NCI-H2029 (cell line): ENCODE results near the gene SNUPN.

Experiments used
- DNase-seq: peaks from one replicate; lab custom pipeline; 2025; lab: John Stamatoyannopoulos, UW

SNUPN gene

GRCh38 chr15:75625542-75626347 is at the start of gene SNUPN:
Gene SNUPN, minus strand, starts transcription at chr15:75625725. Its CDS starts 4,674 bp downstream, at chr15:75621051.
- peak; percentile 71 for DNase-seq

- DNase-seq = no peak
Observed at GRCh38 chr15:75674366-75674765, 48.8 kb upstream of the SNUPN start.

DNA sequence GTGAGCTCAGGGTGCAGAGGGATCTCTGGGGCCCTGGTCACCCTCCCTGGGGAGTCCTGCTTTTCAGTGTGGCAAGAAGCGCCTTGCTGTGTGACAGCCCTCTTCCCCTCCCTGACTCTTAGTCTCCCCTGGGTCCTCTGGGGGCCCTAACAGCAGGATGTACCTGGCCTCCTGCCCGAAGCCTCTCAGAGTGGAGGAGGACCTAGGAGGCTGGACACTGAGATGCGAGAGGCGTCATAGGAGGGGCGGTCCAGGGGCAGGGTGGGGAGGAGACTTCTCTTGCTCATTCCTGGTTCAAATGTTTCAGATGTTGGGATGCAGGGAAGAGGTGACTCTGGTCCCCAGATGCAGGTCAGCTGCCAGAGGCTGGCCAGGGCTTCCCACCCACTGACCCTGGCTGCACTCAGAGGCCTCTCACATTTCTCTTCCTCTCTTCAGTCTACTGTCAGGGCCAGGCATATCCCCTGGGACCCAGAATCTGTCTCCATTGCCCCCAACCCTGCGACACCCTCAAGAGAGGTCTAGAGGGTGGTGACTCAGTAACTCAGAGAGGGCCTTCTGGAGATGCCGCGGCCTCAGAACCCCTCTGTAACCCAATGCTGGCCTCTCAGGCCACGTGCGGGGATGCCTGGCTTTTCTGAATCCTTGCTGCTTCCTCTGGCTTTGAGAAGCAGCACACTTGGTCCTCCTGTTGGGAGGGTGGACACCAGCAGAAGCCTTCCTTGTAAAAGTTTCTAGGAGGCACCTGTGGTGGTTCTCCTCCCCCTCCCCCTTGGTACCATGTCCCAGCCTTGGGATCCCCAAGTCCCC is 48.1 kb upstream of the SNUPN start:
- DNase-seq = no peak

DNA sequence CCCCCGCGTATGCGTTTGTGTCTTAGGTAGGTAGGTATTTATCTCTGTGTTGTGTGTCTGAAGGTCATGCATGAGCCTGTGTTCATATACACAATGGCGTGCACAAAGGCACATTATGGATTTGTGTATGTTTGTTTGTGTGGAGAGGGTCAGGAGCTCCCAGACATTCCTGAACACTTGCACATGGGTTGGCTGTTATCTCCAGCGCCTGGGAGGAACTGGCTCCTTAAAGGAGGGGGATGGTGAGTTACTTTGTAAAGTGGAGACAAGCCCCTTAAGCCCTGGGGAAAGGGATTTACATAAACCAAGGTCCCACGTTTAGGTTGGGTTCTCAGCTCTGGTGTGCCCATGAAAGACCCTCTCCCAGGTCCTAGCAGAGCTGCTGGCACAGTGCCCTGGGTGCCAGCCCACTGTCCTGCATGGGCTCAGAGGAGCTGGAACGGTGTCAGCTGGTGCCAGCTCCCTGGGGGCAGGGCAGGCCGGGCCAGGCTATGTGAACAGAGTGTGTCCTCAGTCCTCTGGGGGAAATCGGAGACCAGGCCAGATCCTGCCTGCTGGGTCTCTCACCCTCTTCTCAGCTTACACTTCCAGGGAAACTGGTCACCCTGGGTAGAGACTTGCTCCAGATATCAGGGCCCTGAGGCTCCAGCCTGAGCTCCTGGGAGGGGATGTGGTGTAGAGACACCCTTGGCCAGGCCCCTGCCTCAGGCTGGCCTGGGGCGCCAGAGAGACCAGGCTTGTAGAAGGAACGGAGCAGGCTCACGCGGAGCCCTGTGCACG is 47.3 kb upstream of the SNUPN start:
- DNase-seq = no peak

DNA sequence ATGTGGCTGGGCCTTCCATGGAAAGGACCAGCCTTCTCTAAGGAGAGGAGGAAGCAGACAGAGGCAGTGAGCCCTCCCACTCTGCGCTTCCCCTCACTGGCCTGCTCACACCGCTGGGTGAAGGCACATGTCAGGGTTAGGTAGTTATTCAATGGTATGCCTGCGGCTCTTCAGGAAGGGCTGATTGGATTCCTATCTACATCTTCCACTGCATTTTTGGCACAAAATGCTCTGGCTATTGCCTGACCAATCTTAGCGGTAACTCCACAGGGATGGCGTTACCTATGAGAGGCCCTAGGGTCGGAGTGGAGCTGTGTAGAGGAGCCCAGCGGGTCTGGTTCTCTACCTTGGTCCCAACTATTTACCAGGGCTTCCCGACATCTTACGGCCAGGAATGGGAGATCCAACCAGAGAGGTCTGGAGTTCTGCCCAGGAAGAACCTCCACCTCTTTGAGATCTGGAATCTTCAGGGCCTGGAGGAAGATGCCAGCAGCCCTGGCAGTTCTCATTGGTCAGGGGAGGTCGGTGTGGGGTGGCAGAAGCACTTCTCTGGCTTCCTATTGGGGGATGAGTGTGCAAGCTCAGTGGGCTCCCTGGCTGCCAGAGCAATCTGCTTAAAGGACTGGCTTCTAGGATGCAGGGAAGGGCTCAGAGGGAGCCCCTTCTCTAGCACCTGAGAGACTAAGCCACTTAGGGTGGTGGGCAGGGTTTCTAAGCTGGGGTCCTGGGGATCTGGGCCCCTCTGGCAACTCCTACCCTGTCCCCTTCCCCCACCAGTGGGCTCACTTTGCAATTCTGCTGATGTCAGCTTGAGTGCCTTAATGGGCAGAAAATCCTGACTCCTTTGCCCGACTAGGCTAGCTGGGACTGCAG is 46.4 kb upstream of the SNUPN start:
- DNase-seq = no peak

GRCh38 chr15:75669879-75670212 is 44.3 kb upstream of the SNUPN start:
- DNase-seq = no peak

DNA sequence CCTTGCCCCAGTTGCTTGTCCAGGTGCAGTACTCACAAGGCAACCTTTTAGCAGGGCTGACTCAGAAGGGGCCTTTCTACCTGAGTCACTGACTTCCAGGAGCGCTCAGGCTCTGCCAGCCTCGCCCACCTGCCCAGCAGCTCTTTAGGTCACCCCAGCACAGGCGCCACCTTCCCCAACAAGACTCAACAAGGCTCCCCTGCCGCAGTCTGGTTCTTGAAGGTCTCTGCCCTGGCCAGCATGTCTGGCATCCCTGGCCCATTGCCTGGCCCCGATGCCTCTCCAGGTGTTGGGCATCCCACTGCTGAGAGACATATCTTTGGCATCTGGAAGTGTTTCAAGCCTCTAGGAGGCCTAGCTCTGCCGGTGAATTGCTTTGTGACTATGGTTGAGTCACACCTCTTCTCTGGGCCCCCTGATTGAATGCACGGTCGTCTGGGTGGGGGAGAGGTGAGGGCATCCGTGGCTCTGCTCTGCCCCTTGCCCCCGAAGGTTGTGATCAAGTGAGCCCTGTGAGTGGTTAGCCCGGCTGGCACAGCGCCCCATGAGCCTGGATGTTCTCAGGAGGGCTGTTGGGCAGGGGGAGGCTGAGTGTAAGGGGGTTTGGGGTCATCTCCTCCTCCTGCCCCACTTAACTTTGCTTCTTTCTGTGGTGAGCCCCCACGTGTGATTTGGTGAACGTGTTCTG is 43.8 kb upstream of the SNUPN start:
- no peak for DNase-seq

DNA sequence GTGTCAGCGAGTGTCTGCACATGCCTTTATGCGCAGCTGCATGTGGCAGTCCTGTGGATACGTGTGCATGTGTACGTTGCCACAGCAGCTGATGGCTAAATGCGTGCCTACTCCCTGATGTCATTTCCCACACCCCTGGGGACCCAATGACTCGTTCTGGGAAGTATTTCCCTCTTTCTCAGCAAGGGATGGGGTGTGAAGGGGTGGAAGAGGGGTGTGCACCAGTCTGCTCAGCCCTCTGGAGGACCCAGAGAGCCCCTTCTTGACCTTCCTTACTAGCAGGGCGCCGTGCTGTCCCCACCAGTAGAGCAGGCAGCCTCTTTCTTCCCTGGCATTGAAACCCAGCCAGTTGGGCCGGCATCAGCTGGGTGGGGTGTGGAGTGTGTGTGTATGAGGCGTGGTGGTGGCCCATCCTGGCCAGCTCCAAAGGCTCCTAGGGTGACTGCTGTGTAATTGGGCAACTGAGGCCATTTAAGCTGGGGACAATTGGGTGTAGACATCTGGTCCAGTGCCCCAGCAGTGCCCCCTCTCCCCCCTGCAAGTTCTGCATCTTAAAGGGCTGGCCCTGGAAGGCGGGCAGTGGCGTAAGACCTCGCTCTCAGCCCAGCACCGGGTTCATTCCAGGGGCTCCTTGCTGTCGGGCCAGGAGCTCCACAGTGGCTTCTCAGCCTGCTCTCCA is 41.4 kb upstream of the SNUPN start:
- no peak for DNase-seq

DNA sequence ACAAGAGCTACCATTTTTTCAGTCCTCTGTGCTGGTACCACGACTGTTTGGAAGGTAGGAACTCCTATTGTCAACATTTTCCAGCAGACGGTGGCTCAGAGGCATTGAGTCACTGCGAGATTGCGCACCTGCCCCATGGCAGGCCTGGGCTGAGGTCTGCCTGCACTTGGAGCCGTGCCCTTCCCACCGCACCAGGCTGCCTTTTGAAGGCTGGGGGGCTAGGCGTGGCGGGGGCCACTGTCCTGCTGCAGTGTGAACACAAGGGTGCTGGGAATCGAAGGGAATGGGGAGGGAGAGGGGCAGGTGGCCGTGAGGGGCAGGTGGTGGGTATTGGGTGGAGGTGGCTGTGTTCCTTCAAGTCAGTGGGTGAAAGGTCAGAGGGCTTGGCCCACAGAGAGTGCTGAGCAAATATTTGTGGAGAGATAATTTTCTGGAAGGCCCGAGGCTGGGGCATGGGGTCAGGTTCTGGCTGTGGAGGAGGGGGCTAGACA is 38.5 kb upstream of the SNUPN start:
- no peak for DNase-seq

DNA sequence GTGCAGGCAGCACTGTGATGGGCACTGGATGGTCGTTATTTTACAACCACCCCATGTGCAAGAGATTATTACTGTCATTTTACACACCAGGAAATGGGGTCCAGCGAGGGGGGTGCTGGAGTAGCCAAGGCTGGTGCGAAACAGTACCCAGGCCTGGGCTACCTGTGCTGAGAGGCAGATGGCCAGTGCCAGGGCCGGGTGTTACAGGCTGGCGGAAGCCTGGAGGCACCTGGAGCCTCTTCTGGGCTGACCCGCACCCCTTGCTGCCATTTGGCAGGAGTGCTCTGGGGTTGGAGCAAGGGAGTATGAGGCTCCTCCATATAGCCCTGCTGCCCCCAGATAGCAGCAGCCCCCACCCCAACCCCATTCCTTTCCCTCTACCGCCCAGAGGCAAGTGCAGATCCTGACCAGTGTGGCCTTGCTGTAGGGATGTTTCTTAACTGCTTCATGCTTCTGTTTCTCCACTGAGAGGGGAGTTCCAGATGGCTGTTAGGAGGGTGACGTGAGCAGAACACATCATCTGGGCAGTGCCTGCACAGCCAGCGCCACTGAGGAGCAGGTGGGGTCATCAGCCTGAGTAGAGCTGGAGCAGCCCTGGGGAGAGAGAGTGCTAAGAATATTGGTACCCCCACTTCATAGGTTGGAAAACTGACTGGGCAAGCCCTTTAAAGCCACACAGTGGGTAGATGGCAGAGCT is 37.4 kb upstream of the SNUPN start:
- DNase-seq = no peak

DNA sequence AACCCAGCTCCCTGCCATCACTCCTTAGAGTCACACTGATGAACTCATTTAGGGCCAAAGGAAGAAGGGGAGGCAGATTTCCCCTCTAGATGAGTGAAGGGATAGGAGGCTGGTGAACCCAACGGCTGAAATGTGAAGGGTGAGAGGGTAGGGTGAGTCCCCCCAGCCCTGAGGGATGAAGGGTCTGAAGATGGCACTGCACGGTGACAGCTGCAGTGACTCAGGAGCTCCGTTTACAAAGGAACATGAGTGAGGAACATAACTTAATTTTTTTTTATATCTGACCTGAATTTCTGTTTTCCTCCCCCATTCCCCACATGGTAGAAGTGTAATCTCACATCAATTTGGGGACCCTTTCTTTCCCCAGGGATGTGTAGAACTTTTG is 36.2 kb upstream of the SNUPN start:
- DNase-seq = no peak

DNA sequence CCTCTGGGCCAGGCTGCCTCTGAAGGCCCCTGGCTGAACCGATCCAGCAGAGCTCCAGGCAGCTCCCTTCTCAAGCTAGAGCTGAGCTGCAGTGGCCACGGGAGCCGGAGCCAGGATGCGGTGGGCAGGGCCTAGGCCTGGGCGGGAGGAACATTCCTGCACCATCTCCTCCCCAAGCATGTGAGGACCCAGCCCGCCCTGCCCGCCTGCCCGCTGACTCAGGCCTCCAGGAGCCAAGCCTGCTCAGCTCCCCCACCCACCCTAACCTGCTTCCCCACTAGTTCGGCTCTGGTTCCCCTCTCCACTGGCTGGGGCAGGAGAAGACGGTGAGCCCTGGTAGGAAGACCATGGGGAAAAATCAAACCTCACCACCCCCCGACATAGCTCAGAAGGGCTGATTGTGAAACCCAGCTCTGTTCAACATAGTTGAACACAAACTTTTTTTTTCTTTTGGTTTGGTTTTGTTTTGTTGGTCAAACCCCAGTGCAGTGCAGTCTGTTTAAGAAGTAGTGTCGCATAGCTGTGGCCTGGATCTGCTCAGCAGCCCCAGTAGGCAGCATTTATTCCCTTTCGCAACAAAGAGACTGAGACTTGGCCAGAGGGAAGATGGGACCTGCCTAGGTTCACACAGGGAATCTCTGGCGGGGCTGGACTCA is 35.7 kb upstream of the SNUPN start:
- no peak for DNase-seq

GRCh38 chr15:75659928-75660645 is 34.6 kb upstream of the SNUPN start:
- peak; percentile 19 for DNase-seq

DNA sequence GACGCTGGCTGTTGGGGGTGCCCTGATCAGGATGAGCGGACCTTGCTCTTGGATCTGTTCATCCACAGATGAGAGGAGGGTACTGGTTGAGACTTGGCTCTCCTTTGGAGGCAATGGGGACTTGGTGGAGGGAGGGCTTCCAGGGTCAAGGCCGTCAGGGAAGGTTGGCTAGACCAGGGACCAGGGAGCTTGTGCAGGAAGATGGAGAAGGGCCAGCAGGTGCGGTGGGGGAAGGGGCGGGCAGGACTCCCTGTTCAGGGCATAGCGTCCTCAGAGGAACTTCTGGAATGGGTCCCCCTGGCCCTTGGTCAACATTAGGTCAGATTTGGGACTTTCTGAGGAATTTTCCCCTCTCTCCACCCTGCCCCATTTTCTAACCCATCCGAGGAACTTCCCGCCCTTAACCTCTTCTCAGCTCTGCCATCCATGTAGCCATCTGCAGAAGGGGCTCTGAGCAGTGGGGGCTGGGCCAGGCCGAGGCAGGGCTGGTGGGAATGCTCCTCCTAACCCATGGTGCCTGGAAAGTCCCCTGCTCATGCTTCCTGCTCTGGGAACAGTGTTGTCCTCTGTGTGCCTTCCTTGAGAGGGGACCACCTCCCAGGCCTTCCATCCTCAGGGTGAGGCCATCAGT is 33.7 kb upstream of the SNUPN start:
- no peak for DNase-seq

DNA sequence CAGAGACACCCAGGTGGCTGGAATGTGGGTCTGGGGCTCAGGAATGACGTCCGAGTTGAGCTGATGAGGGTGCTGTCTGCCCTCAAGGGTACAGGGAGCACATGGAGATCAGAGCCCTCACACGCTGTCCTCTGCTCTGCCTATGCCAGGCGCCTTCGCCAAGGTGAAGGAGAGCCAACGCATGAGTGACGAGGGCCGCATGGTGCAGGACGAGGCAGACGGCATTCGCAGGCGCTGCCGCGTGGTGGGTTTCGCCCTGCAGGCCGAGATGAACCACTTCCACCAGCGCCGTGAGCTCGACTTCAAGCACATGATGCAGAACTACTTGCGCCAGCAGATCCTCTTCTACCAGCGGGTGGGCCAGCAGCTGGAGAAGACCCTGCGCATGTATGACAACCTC is 31.3 kb upstream of the SNUPN start:
- no peak for DNase-seq

GRCh38 chr15:75656331-75656730 is 30.8 kb upstream of the SNUPN start:
- DNase-seq = no peak

GRCh38 chr15:75655931-75656330 is 30.4 kb upstream of the SNUPN start:
- DNase-seq = peak; percentile 50
